Suprapubic skin (tissue), 4 donors: ENCODE measurements around the gene WFDC12. TPM values are rescaled to one million over a fixed set of nuclear protein-coding genes. Genes with fewer than 3 reads are reported as not detected.

Experiments
- DNase-seq, 2 donors: peaks; one replicate each; pipeline ENCODE4 v3.0.0-alpha.2; 2019; ENCODE audit warnings: low spot score in 2 of 2
- H3K27ac ChIP-seq: fragments of 200-600 bp; sonication (generic); one replicate; pipeline ENCODE4 v1.5.1; 2019
- H3K27me3 ChIP-seq: fragments of 200-600 bp; sonication (generic); one replicate; pipeline ENCODE4 v1.5.1; 2019
- H3K36me3 ChIP-seq: fragments of 200-600 bp; sonication (generic); one replicate; pipeline ENCODE4 v1.5.1; 2019
- H3K4me1 ChIP-seq: fragments of 200-600 bp; sonication (generic); one replicate; pipeline ENCODE4 v1.5.1; 2019
- H3K4me3 ChIP-seq: fragments of 200-600 bp; sonication (generic); one replicate; pipeline ENCODE4 v1.5.1; 2019; ENCODE audit warnings: mild to moderate bottlenecking
- H3K9me3 ChIP-seq: fragments of 200-600 bp; sonication (generic); one replicate; pipeline ENCODE4 v1.5.1; 2019
- EP300 ChIP-seq: sonication (generic); formaldehyde crosslinking; IDR thresholded peaks from one replicate; pipeline ENCODE4 v1.6.1; 2017; ENCODE audit warnings: antibody characterized with exemption
- POLR2A ChIP-seq, 2 donors: fragments of 450-650 bp; IDR thresholded peaks; one replicate each; pipeline ENCODE4 v1.6.1; 2017; ENCODE audit warnings: antibody characterized with exemption in 2 of 2, mild to moderate bottlenecking in 2 of 2, moderate library complexity in 2 of 2
- POLR2AphosphoS5 ChIP-seq, 3 donors: sonication (generic); formaldehyde crosslinking; IDR thresholded peaks; one replicate each; pipeline ENCODE4 v1.6.1; 2017; ENCODE audit warnings: antibody characterized with exemption in 3 of 3
- WGBS: methylation state at CpG from one replicate; pipeline ENCODE4 v1.1.5; 2018; 5-methylcytosine and 5-hydroxymethylcytosine counted together
- total RNA-seq, 4 donors: library from RNA; depleted of rRNA; stranded (reverse); fragments of >200 nt; gene quantifications; one replicate each; pipeline ENCODE4 v1.1.0, GENCODE V29; 2016
- TF ChIP-seq, protein P1 (sequence below), 2 donors: fragments of 200-600 bp in 1 of 2; fragments of 450-650 bp in 1 of 2; sonication (generic) in 1 of 2; IDR thresholded peaks; one replicate each; pipeline ENCODE4 v1.5.1; 2016 to 2019; ENCODE audit warnings: antibody characterized with exemption in 2 of 2, mild to moderate bottlenecking in 1 of 2, moderate library complexity in 1 of 2

WFDC12 gene
- total RNA-seq, 4 donors from 2014 or later, result 0.98 to 7.6 (median 2.3) TPM; not detected in 1

DNA sequence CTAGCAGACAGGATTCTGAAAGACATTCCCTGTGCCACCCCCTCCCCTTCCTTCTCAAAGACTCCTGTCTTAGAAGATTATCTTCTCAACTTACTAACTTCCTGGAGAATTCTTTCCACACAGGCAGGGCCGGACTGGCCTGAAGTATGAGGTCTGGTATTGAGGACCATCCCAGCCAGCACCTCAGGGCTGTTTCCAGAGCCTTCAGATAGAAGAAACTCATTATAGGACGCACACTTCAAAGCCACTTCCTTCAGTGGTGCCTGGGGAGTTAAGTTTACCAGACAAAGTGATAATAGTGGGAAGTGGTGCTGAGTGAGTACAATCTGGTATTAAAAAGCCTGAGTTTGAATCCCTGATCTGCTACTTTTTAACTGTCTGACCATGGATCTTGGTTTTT, 39.0 kb downstream of the WFDC12 start:
- TF ChIP-seq POLR2AphosphoS5 (IDR thresholded peaks at IDR 0.05), result no peak
- TF ChIP-seq EP300, result no peak
- TF ChIP-seq, protein P1, sequence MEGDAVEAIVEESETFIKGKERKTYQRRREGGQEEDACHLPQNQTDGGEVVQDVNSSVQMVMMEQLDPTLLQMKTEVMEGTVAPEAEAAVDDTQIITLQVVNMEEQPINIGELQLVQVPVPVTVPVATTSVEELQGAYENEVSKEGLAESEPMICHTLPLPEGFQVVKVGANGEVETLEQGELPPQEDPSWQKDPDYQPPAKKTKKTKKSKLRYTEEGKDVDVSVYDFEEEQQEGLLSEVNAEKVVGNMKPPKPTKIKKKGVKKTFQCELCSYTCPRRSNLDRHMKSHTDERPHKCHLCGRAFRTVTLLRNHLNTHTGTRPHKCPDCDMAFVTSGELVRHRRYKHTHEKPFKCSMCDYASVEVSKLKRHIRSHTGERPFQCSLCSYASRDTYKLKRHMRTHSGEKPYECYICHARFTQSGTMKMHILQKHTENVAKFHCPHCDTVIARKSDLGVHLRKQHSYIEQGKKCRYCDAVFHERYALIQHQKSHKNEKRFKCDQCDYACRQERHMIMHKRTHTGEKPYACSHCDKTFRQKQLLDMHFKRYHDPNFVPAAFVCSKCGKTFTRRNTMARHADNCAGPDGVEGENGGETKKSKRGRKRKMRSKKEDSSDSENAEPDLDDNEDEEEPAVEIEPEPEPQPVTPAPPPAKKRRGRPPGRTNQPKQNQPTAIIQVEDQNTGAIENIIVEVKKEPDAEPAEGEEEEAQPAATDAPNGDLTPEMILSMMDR (IDR thresholded peaks at IDR 0.05), result no peak
- no peak for TF ChIP-seq POLR2A (IDR thresholded peaks at IDR 0.05)
- WGBS, result 63% methylated on average over 2 of the region's 2 CpGs
- H3K27ac ChIP-seq, result no peak overlapping the region
- no peaks in the 10 kb centered on the region for H3K27me3 ChIP-seq
- H3K4me3 ChIP-seq, result no peak overlapping the region
- DNase-seq, result no peak
- H3K4me1 ChIP-seq, result no peaks in the 10 kb centered on the region
- peaks cover 17% of the 10 kb centered on the region for H3K36me3 ChIP-seq
- H3K9me3 ChIP-seq, result no peaks in the 10 kb centered on the region

DNA sequence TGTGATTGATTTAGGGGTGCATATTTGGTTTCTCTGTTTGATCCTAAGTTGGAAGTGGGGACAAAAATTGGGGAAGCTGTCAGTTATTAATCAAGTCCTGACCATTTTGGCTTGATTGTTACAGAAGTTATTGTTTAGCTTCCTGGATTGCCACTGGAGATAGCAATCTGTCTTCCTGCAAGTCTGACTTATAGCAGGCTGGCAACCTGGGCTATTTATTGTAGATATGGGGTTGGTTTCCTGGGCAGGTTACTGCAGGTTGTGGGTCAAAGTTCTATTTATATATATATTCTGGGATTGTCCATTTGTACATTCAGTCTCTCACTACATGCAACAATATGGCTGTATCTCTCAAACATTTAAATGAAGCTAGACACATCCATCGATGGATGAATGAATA, 41.1 kb downstream of the WFDC12 start:
- no peak for TF ChIP-seq EP300
- no peak for TF ChIP-seq POLR2AphosphoS5 (IDR thresholded peaks at IDR 0.05)
- TF ChIP-seq POLR2A (IDR thresholded peaks at IDR 0.05), result no peak
- TF ChIP-seq, protein P1 (IDR thresholded peaks at IDR 0.05), result no peak
- Histone ChIP-seq H3K9me3 (no peaks in the 10 kb centered on the region), H3K4me3 (no peak overlapping the region), H3K27ac (no peak overlapping the region), H3K27me3 (no peaks in the 10 kb centered on the region), H3K36me3 (peaks cover 31% of the 10 kb centered on the region), H3K4me1 (no peaks in the 10 kb centered on the region)
- no peak for DNase-seq
- WGBS, result 76% methylated on average over 1 of the region's 1 CpG

DNA sequence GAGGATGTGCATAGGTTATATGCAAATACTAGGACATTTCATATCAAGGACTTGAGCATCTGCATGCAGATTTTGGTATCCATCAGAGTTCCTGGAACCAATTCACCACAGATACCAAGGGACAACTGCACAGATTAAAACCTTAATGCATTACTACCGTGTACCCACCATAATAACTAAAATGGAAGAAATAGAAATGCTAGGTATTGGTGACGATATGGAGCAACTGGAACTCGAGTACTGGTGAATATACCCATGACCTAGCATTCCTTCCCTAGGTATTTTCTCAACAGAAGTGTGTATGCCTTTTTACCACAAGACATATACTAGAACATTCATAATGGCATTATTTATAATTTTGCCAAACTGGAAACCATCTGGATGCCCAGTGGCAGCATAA, 41.8 kb downstream of the WFDC12 start:
- TF ChIP-seq POLR2AphosphoS5 (IDR thresholded peaks at IDR 0.05) (no peak), EP300 (no peak), POLR2A (IDR thresholded peaks at IDR 0.05) (no peak)
- TF ChIP-seq, protein P1 (IDR thresholded peaks at IDR 0.05), result no peak
- Histone ChIP-seq H3K4me1 (no peaks in the 10 kb centered on the region), H3K9me3 (no peaks in the 10 kb centered on the region), H3K27me3 (no peaks in the 10 kb centered on the region), H3K36me3 (peaks cover 37% of the 10 kb centered on the region), H3K4me3 (no peak overlapping the region), H3K27ac (no peak overlapping the region)
- DNase-seq, result no peak
- 97% methylated on average over 3 of the region's 3 CpGs for WGBS

DNA sequence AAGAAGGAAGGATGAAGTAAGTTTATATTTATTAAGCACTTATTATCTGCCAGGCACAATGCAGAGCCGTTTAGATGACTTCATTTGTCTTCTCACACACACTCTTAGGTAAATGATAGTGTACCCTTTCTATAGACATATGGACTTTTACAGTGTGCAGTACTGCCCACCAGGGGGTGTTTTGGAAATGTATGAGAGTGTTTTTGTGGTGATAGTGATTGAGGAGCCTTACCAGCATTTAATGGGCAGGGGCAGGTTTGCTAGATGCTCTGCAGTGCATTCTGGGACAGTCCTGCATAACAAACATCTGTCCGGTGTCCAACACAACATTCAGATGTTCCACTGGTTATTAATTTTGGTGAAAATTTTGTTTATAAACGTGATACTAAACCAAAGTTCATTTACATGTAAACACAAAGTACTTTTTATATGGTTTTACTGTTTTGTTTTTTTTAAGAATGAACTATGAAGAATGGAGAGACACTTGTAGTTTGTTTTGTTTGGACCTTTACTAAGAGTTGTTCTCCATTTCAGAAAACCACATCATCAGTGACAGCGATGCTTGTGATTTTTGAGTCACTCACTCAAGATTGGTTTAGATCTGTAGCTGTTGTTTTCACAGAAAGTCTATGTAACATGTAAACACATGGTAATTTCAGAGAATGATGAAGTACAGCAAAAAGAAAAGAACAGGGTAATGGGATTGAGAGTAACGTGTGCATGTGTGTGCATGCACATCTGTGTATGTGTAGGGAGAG, 43.2 kb downstream of the WFDC12 start:
- DNase-seq, result no peak
- H3K36me3 ChIP-seq, result peaks cover 50% of the 10 kb centered on the region
- H3K27me3 ChIP-seq, result no peaks in the 10 kb centered on the region
- H3K4me1 ChIP-seq, result no peaks in the 10 kb centered on the region
- TF ChIP-seq, protein P1 (IDR thresholded peaks at IDR 0.05), result no peak
- TF ChIP-seq POLR2AphosphoS5 (IDR thresholded peaks at IDR 0.05), result no peak
- TF ChIP-seq EP300, result no peak
- TF ChIP-seq POLR2A (IDR thresholded peaks at IDR 0.05), result no peak
- no peaks in the 10 kb centered on the region for H3K9me3 ChIP-seq
- no peak overlapping the region for H3K4me3 ChIP-seq
- H3K27ac ChIP-seq, result no peak overlapping the region
- WGBS, result 81% methylated on average over 5 of the region's 5 CpGs

DNA sequence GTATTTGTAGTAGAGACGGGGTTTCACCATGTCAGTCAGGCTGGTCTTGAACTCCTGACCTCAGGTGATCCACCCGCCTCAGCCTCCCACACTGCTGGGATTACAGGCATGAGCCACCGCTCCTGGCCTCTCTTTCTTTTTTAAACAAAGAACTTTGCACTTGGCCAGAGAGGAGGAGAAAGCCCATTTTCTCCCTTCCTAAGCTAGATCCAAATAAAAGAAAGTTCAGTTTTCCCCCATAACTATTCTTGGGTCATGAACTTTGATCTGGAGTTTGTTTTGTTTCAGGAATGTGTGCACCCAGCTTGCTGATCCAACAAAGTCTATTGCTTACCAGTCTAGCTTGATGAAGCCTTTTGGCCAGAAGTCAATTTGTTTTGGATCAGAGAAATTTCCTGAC, 46.7 kb downstream of the WFDC12 start:
- WGBS, result 89% methylated on average over 3 of the region's 3 CpGs
- Histone ChIP-seq H3K4me3 (no peak overlapping the region), H3K9me3 (no peaks in the 10 kb centered on the region), H3K27ac (no peak overlapping the region), H3K27me3 (no peaks in the 10 kb centered on the region), H3K4me1 (no peaks in the 10 kb centered on the region), H3K36me3 (peaks cover 73% of the 10 kb centered on the region)
- no peak for TF ChIP-seq EP300
- TF ChIP-seq, protein P1 (IDR thresholded peaks at IDR 0.05), result no peak
- no peak for TF ChIP-seq POLR2AphosphoS5 (IDR thresholded peaks at IDR 0.05)
- no peak for TF ChIP-seq POLR2A (IDR thresholded peaks at IDR 0.05)
- no peak for DNase-seq

Other genes with a start within 250 kb of the WFDC12 start
- gene YWHAB, start 238.8 kb downstream of the WFDC12 start, total RNA-seq, result 100 to 1,000 TPM in 3 of 4 donors, 10 to 100 TPM in 1; 79.7 to 135 (median 129) TPM
- 10 to 100 TPM; 11.7 to 61.1 (median 19.4) TPM for gene PABPC1L, start 214.4 kb downstream of the WFDC12 start, total RNA-seq
- 10 to 100 TPM; 14.4 to 17.3 (median 15.6) TPM for gene TOMM34, start 164.1 kb downstream of the WFDC12 start, total RNA-seq
- gene STK4, start 158.0 kb downstream of the WFDC12 start, total RNA-seq, result 10 to 100 TPM; 25.4 to 63.9 (median 33.5) TPM
- gene KCNS1, start 23.3 kb downstream of the WFDC12 start, total RNA-seq, result 1 to 10 TPM; 1.0 to 5.5 (median 2.3) TPM
- gene WFDC5, start 9.3 kb downstream of the WFDC12 start, total RNA-seq, result 100 to 1,000 TPM; 284 to 409 (median 356) TPM
- 10 to 100 TPM in 2 of 4 donors, 1 to 10 TPM in 2; 2.6 to 98.2 (median 8.0) TPM for gene PI3, start 50.4 kb upstream of the WFDC12 start, total RNA-seq
- not detected for gene SEMG1, start 82.6 kb upstream of the WFDC12 start, total RNA-seq
- gene SEMG2, start 96.9 kb upstream of the WFDC12 start, total RNA-seq, result under 1 TPM in 1 of 4 donors, not detected in 3; 0.25 TPM
- gene SLPI, start 130.1 kb upstream of the WFDC12 start, total RNA-seq, result 100 to 1,000 TPM in 3 of 4 donors, 10 to 100 TPM in 1; 97.4 to 632 (median 292) TPM
- gene RBPJL, start 182.4 kb upstream of the WFDC12 start, total RNA-seq, result not detected
- gene MATN4, start 183.8 kb upstream of the WFDC12 start, total RNA-seq, result 1 to 10 TPM in 1 of 4 donors, under 1 TPM in 2, not detected in 1; 0.25 to 1.5 (median 0.94) TPM
- 100 to 1,000 TPM; 156 to 255 (median 216) TPM for gene SDC4, start 224.0 kb upstream of the WFDC12 start, total RNA-seq
- gene SYS1, start 238.7 kb upstream of the WFDC12 start, total RNA-seq, result 10 to 100 TPM; 30.9 to 49.5 (median 38.7) TPM